T-helper 22 cell (primary cell): ENCODE data around the gene ZNF692.
"Not testable (repeated sequence)": the region's sequence is repeated elsewhere in the genome, so short reads cannot be mapped to it uniquely, and the experiment has no call there.

Experiments
- DNase-seq: peaks from one replicate; pipeline ENCODE4 v3.0.0-alpha.2; 2020; ENCODE audit warnings: low read depth

Gene ZNF692, protein sequence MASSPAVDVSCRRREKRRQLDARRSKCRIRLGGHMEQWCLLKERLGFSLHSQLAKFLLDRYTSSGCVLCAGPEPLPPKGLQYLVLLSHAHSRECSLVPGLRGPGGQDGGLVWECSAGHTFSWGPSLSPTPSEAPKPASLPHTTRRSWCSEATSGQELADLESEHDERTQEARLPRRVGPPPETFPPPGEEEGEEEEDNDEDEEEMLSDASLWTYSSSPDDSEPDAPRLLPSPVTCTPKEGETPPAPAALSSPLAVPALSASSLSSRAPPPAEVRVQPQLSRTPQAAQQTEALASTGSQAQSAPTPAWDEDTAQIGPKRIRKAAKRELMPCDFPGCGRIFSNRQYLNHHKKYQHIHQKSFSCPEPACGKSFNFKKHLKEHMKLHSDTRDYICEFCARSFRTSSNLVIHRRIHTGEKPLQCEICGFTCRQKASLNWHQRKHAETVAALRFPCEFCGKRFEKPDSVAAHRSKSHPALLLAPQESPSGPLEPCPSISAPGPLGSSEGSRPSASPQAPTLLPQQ

DNA sequence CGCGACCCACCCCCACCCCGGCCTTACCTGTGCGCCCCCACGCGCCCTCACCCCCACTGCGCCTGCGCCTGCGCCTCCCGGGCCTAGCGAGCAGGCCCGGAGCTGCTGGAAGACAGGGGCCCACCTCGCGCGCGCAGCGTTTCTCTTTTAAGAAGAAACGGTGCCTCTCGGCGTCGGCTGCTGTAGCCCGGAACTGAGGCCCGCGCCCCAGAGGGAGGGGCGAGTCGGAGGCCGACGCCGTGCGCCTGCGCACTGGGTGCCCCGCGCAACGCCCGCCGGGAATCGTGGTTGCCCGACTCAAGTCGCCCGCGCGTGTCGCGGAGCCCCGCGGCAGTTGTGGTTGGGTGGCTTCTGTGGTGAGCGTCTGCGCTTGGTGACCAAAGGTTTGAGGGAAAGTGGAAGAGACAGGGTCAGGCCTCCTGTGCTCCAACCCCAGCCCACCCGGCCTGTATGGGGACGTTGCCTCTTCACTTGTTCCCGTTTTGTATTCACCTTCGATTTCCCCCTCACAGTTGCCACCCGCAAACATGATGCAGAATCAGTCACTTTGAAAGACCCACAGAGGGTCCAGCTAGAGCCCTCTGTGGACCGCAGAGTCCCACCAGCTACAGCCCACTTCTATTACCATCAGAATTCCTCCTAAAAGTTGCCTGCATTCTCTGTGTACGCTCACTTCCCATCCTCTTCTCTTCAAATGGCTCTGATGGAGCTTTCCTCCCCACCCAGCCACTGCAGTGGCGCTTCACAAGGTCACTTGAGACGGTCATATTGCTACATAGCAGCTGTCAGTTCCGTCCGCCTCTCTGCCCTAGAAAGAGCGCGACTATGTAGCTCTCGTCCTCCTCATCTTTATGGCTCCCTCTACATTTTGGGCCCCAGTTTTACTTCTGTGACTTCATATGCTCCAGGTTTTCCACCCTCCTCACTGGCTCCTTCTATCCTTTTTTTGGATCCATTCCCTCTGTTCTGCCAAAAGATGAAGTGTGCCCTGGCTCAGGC is at the start of gene ZNF692:
ZNF692 (minus strand) TSS at position 195 of the 999 bp plus-strand sequence. CDS start 776 bp downstream, outside the sequence.
- peak; percentile 95 for DNase-seq

DNA sequence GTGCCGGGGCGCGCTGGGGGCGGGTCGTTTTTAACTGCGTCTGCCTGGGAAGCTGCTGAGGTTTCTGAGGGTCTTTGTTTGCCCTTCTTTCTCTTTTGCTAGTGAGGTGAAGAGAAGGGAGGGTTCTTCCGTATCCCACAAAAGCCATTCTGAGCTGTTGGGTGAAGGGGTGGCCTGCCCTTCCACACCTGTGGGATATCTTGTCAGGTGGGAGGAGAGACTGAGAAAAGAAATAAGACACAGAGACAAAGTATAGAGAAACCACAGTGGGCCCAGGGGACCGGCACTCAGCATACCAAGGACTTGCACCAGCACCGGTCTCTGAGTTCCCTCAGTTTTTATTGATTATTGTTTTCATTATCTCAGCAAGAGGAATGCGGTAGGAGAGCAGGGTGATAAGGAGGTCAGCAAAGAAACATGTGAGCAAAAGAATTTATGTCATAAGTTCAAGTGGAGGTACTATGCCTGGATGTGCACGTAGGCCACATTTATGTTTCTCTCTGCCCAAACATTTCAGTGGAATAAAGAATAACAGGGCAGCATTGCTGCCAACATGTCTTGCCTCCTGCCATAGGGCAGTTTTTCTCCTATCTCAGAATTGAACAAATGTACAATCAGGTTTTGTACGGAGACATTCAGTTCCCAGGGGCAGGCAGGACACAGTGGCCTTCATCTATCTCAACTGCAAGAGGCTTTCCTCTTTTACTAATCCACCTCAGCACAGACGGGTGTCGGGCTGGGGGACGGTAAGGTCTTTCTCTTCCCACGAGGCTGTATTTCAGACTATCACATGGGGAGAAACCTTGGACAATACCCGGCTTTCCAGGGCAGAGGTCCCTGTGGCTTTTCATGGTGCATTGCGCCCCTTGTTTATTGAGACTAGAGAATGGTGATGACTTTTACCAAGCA is 48.1 kb upstream of the ZNF692 start:
- DNase-seq: no peak

GRCh38 chr1:248906009-248906752 is 47.3 kb upstream of the ZNF692 start, which contains the start of gene PGBD2:
Gene PGBD2, plus strand, starts transcription at chr1:248906235. Its CDS starts 7,628 bp downstream, at chr1:248913863.
- peak; percentile 84 for DNase-seq

GRCh38 chr1:248905662-248906008 is 46.8 kb upstream of the ZNF692 start:
- DNase-seq: no peak

- no peak for DNase-seq
Measured at GRCh38 chr1:248904437-248905216, 45.7 kb upstream of the ZNF692 start.

- no peak for DNase-seq
Measured at GRCh38 chr1:248901578-248901977, 42.7 kb upstream of the ZNF692 start.

DNA sequence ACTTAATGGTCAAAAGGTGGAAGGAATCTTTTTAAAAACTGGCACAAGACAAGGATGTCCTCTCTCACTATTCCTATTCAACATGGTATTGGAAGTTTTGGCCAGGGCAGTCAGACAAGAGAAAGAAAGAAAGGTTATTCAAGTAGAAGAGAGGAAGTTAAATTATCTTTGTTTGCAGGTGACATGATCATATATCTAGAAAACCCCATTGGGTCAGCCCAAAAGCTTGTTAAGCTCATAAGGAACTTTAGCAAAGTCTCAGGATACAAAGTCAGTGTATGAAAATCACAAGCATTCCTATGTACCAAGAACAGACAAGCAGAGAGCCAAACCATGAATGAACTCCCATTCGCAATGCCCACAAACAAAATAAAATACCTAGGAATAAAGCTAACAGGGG is 41.8 kb upstream of the ZNF692 start:
- DNase-seq: no peak

- DNase-seq: no peak
Measured at GRCh38 chr1:248897412-248898337, 38.8 kb upstream of the ZNF692 start.

- DNase-seq: no peak
Measured at GRCh38 chr1:248894837-248895236, 36.0 kb upstream of the ZNF692 start.

GRCh38 chr1:248892590-248892989 is 33.7 kb upstream of the ZNF692 start:
- DNase-seq: no peak

DNA sequence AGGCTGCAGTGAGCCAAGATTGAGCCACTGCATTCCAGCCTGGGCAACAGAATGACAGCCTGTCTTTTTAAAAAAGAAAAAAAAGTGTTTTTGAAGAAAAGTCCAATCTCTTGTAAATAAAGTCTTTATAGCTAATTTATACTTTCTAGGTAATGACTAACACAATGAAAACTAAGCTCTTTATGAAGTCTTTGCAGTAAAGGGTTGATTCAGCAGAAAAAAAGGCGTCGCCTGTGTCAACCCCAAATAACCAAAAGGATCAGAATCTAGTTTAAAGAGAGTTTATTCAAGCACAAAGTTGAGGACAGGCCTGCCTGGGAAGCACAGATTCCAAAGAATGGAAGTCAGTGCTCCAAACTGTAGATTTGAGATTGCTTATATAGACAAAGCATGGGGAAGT is 32.9 kb upstream of the ZNF692 start:
- no peak for DNase-seq

DNA sequence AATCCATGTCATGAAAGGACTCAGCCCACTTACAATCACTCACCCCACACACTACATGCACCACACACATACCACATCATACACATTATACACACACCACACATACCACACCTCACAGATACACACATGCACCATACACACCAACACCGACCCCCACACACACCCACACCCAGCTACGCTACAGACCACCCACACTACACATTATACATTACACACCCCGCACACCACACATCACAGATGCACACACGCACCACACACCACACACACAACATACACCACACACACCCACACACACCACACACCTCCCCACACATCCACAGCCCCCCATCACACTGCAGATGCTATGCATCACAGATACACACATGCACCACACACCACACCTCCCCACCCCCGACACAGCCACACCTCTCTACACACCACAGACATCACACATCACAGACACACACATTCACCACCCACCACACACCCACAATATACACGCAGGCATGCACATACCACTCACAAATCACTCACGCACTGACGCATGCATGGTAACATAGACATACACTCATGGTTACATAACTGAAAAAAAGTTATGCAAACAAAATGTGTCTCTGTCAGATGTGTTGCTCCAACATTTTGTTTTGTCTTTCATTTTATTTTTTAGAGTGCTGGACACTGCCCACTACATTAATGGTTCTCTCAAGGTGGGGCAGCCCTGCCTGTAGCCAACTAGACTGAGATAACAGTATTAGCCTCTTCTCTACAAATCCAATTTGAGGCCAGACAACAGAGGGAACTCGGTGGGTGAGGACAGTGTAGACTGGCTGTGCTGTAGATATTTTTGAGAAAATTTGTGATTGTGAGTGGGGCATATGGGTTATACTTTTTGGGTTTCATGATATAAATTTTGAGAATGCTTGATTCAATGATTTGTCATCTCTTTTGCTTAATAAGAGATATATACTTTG is 31.9 kb upstream of the ZNF692 start:
- no peak for DNase-seq

- not testable (repeated sequence) for DNase-seq
Measured at GRCh38 chr1:248889914-248890243, 31.0 kb upstream of the ZNF692 start.

GRCh38 chr1:248886237-248886895 is 27.5 kb upstream of the ZNF692 start:
- no peak for DNase-seq

- no peak for DNase-seq
Measured at GRCh38 chr1:248885646-248886045, 26.8 kb upstream of the ZNF692 start.

DNA sequence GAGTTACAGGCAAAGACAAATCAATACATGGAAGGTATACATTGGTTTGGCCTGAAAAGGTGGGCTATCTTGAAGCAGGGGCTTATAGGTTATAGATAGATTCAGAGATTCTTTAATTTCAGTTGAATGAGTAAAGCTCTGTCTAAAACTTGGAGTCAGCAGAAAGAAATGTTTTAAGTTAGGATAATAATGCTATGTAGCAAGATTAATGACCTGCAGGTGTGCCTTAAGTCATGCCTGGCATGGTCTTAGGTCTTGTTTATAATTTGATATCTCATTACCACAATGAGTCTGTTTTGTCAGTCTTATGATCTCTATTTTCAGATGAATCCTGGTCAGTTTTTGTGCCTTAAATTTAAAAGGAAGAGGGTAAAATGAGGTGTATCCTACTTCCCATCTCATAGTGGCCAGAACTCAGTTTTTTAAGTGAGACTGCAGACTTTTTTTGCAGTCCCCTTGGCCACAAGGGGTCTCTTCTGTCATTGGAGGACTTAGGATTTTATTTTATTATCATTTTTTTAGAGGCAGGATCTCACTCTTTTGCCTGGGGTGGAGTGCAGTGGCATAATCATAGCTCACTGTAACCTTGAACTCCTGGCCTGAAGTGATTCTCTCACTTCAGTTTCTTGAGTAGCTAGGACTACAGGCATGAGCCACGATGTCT is 25.9 kb upstream of the ZNF692 start:
- DNase-seq: no peak

DNA sequence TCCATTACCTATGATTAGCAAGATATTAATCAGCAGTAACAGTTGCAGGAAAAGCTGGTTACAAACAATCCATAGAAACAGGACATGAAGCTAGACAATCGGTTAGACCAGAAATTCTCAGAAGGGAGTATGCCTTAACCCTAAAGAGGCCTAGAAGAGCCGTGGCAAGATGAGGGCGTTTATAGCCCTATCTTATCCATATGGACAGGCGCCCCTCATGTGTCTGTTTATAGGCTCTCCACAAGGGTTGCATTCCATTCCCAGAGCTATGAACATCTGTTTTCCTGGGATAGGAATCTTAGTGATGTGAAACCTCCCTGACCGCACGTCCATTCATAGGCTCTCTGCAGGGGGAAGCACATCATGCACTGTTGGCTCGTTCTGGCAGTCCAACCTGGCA is 23.5 kb upstream of the ZNF692 start:
- not testable (repeated sequence) for DNase-seq
